ENCODE results near the gene TESK2. TPM values are rescaled to one million over a fixed set of nuclear protein-coding genes. Genes with fewer than 3 reads are reported as not detected.

TESK2 gene
- total and polyA plus RNA-seq, 2 of the 13 experiments (the other 11 are each of a cell fraction or from before 2014, with no cell fraction given) = 5.5 to 9.6 TPM

DNA sequence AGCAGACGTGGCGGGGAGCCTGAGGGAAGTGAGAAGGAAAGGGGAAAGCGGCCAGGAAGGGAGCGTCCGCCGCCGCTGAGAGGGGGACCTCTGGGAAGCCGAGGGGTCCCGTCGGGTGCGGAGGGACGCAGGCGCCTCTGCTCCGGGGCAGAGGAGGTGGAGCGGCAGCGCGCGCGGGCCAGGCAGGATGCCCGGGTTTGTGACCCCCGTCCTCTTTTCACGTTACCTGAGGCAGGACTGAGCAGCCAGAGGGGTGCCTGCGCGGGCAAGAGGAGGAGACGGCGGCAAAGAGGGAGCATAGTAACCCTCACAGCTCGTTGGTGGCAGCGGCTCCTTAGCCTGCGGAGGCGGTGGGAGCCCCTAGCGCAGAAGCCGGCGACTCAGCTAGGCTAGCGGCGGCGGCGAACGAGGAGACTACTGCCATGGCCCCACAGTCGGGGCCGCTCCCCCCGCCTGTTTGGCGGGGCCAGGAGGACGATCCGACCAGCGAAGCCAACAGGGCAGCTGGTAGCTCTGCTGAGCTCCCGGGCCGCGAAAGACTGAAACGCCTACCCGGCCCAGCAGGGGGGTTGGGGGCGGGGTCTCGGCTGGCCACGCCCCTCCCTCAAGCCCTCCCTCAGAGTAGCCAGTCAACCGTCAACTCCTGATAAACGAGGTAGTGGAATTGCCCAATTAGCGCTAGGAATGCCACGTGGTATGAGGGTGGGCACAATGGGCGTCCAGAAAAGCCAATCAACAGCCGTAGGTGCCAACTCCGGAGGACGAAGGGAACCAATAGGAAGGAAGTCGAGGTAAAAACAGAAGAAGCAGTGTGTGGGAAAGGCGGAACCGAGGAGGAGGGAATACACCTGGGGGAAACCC, at the start of gene TESK2 (continued):
- TF ChIP-seq SP1 (IDR thresholded peaks at IDR 0.05) = peak; percentile 92; the same call in 1 of the 2 replicates
- peak; percentile 94 for TF ChIP-seq SP1 (CRISPR knock-in tag; IDR thresholded peaks at IDR 0.05)
- no peak for TF ChIP-seq TCF7 (IDR thresholded peaks at IDR 0.05; ENCODE audit: low read depth)
- TF ChIP-seq HMG20B (CRISPR knock-in tag; conservative IDR thresholded peaks at IDR 0.05) = no peak
- TF ChIP-seq XRCC5 (optimal IDR thresholded peaks at IDR 0.05; ENCODE audit: low read length) = no peak
- no peak for TF ChIP-seq KDM1A (CRISPR knock-in tag; IDR thresholded peaks at IDR 0.05)
- peak; percentile 67 for TF ChIP-seq GABPB1 (CRISPR knock-in tag; IDR thresholded peaks at IDR 0.05)
- TF ChIP-seq, protein P1, sequence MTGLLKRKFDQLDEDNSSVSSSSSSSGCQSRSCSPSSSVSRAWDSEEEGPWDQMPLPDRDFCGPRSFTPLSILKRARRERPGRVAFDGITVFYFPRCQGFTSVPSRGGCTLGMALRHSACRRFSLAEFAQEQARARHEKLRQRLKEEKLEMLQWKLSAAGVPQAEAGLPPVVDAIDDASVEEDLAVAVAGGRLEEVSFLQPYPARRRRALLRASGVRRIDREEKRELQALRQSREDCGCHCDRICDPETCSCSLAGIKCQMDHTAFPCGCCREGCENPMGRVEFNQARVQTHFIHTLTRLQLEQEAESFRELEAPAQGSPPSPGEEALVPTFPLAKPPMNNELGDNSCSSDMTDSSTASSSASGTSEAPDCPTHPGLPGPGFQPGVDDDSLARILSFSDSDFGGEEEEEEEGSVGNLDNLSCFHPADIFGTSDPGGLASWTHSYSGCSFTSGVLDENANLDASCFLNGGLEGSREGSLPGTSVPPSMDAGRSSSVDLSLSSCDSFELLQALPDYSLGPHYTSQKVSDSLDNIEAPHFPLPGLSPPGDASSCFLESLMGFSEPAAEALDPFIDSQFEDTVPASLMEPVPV (CRISPR knock-in tag; IDR thresholded peaks at IDR 0.05) = no peak; the same call in 1 of the 2 replicates
- 0 out of 2 replicates have a peak, but pooled peaks have one; percentile 14 for TF ChIP-seq ZKSCAN8 (CRISPR knock-in tag; IDR thresholded peaks at IDR 0.05; ENCODE audit: borderline replicate concordance)
- peak; percentile 62; the same call in 1 of the 2 replicates for TF ChIP-seq ZNF329 (CRISPR knock-in tag; IDR thresholded peaks at IDR 0.05; ENCODE audit: low read depth)
- TF ChIP-seq AKAP8 (CRISPR knock-in tag; IDR thresholded peaks at IDR 0.05) = 0 out of 2 replicates have a peak, but pooled peaks have one; percentile 49
- TF ChIP-seq, protein P2, sequence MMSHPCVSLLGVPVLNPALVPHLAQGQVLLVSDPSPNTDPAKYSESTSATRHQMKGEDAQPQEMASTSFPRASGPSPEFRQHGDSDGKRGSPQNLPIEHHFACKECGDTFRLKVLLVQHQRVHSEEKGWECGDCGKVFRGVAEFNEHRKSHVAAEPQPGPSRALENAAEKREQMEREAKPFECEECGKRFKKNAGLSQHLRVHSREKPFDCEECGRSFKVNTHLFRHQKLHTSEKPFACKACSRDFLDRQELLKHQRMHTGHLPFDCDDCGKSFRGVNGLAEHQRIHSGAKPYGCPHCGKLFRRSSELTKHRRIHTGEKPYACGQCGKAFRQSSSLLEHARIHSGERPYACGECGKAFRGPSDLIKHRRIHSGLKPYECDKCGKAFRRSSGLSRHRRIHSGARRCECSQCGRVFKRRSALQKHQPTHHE (CRISPR knock-in tag; IDR thresholded peaks at IDR 0.05; ENCODE audit: borderline replicate concordance) = peak; percentile 69; the same call in 1 of the 2 replicates
- TF ChIP-seq SMARCE1 (IDR thresholded peaks at IDR 0.05; ENCODE audit: borderline replicate concordance) = no peak
- no peak for TF ChIP-seq FOXO1 (CRISPR knock-in tag; IDR thresholded peaks at IDR 0.05)
- TF ChIP-seq, protein P3, sequence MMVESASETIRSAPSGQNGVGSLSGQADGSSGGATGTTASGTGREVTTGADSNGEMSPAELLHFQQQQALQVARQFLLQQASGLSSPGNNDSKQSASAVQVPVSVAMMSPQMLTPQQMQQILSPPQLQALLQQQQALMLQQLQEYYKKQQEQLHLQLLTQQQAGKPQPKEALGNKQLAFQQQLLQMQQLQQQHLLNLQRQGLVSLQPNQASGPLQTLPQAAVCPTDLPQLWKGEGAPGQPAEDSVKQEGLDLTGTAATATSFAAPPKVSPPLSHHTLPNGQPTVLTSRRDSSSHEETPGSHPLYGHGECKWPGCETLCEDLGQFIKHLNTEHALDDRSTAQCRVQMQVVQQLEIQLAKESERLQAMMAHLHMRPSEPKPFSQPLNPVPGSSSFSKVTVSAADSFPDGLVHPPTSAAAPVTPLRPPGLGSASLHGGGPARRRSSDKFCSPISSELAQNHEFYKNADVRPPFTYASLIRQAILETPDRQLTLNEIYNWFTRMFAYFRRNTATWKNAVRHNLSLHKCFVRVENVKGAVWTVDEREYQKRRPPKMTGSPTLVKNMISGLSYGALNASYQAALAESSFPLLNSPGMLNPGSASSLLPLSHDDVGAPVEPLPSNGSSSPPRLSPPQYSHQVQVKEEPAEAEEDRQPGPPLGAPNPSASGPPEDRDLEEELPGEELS (CRISPR knock-in tag; IDR thresholded peaks at IDR 0.05) = peak; percentile 46
- no peak for TF ChIP-seq ATF7-NPFF (CRISPR knock-in tag; IDR thresholded peaks at IDR 0.05; ENCODE audit: low read depth)
- peak; percentile 44; the same call in 1 of the 2 replicates for TF ChIP-seq MEIS2 (CRISPR knock-in tag; IDR thresholded peaks at IDR 0.05)
- TF ChIP-seq RBFOX2 (IDR thresholded peaks at IDR 0.05; ENCODE audit: low read depth, low read length) = peak; percentile 84
- TF ChIP-seq, protein P4, sequence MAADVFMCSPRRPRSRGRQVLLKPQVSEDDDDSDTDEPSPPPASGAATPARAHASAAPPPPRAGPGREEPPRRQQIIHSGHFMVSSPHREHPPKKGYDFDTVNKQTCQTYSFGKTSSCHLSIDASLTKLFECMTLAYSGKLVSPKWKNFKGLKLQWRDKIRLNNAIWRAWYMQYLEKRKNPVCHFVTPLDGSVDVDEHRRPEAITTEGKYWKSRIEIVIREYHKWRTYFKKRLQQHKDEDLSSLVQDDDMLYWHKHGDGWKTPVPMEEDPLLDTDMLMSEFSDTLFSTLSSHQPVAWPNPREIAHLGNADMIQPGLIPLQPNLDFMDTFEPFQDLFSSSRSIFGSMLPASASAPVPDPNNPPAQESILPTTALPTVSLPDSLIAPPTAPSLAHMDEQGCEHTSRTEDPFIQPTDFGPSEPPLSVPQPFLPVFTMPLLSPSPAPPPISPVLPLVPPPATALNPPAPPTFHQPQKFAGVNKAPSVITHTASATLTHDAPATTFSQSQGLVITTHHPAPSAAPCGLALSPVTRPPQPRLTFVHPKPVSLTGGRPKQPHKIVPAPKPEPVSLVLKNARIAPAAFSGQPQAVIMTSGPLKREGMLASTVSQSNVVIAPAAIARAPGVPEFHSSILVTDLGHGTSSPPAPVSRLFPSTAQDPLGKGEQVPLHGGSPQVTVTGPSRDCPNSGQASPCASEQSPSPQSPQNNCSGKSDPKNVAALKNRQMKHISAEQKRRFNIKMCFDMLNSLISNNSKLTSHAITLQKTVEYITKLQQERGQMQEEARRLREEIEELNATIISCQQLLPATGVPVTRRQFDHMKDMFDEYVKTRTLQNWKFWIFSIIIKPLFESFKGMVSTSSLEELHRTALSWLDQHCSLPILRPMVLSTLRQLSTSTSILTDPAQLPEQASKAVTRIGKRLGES (CRISPR knock-in tag; IDR thresholded peaks at IDR 0.05; ENCODE audit: borderline replicate concordance) = no peak
- 0 out of 2 replicates have a peak, but pooled peaks have one; percentile 13 for TF ChIP-seq RCOR2 (CRISPR knock-in tag; IDR thresholded peaks at IDR 0.05)
- peak; percentile 42; the same call in 1 of the 2 replicates for TF ChIP-seq ZNF317 (CRISPR knock-in tag; IDR thresholded peaks at IDR 0.05)
